Fibroblast of skin of left quadriceps (primary cell): ENCODE data around the gene SH3RF3.

Source experiments
- DNase-seq, 2 experiments: peaks; one replicate each; pipeline ENCODE4 v3.0.0-alpha.2; 2013; ENCODE audit warnings: low read depth in 2 of 2

Gene SH3RF3

DNA sequence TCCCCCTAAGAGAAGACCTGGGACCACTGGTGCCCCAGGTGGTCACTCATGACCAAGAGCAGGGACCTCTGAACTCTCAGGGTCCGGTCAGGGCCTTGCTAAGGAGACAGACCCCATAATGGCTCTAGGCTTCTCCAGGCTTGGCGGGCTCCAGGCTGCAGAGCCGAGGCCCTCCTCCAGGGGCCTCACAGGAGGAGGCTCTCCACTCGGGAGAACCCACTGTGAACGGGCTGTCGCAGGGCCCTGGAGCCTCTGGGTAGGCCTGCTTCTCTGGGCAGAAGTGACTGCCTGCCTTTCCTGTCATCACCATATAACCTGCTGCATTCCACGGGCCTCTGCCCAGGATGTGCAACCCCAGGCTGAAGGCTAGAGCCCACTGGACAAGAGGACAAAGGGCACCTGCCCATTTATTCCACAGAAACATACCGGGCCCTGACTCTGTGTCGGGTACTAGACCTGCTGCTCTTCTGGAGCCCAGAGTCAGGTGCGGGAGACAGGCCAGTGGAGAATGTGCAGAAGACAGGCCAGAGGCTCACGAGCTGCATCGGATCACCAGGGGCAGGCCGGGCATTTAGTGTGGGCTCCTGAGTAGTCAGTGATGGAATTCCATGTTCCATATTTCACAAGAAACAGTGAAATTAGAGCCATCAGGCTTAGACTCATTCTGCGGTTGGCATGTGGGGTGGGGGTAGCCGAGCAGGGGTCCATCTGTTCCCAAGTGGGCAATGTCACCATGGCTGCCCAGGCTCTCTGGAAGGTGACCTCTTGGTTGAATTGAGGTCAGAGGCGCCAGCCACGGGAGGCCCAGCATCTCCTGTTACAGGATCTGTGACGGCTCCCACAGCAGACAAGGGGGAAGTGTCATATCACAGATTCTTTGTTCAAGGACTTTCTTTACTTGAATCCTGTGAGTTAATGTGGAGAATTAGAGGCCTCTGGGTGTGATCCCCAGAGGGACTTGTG is 220.8 kb downstream of the SH3RF3 start:
- no peak for DNase-seq

GRCh38 chr2:109350526-109350925 is 221.5 kb downstream of the SH3RF3 start:
- DNase-seq, result no peak

DNA sequence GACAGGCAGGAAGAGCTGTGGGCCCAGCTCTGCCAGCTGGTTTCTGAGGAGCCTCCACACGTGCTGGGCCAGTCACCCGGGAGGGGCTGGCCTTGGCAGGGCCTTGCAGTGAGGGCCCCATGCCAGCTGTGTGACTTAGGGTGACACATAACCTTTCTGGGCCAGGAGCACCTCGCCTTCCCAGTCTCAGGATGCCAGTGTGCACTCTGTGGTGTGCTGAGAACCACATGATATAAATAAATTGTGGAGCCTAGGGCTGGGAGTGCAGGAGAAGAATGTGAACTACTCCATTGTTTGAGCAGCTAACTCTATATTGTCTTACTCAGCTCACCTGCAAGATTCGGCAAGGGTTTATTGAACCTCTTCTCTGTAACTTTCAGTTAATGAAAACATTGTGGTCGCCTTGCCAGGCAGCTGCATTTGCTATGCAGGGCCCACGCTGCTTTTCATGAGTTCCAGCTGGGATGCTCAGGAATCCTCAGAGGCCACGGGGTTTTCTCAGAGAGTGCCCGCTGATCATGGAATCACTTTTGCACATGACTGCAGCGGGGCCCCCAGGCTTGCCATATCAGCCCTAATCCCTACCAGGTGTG is 222.3 kb downstream of the SH3RF3 start:
- DNase-seq, result no peak

GRCh38 chr2:109352056-109352897 is 223.3 kb downstream of the SH3RF3 start:
- no peak for DNase-seq

- DNase-seq, result no peak
Observed at GRCh38 chr2:109352898-109353689, 224.1 kb downstream of the SH3RF3 start.

DNA sequence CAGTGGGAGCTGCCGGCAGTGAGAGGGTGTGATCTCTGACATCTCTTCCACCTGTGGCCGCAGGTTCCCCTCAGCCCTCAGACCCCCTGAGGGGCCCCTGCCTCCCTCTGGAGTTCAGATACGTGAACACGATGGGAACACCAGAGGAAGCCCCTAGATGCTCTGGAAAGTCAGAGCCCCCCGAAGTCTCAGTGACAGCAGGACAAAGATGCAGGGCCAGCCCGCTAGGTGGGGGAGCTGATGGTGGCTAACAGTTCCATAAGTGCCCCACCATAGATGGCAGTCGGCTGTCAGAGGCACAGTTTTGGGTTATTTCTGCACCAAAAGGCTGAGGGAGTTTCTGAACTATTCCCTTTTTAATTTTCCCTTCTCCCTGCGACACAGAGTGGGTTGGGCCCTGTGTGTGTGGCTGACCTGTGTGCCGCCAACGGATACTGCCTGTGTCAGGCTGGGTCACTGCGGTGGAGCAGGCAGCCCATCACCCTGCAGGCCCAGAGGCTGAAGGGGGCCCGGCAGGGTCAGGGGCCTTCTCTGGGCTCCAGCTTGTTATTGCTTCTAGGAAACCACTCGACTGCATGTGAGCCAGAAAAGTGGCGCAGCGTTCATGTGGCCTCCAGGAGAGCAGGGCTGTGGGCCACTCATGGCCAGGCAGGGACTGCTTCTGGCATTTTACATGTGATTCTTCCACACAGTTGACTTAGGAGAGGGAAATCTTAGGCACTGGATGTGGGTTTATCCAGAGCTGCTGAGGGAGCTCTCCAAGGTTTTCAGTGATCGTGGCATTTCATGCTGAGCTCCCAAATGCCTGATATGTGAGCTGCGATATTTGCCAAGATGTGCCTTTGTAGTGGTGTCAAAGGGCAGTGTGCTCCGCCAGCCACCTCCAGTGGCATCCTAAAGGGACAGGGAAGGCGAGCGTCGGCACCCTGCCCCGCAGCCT is 225.1 kb downstream of the SH3RF3 start:
- no peak for DNase-seq

DNA sequence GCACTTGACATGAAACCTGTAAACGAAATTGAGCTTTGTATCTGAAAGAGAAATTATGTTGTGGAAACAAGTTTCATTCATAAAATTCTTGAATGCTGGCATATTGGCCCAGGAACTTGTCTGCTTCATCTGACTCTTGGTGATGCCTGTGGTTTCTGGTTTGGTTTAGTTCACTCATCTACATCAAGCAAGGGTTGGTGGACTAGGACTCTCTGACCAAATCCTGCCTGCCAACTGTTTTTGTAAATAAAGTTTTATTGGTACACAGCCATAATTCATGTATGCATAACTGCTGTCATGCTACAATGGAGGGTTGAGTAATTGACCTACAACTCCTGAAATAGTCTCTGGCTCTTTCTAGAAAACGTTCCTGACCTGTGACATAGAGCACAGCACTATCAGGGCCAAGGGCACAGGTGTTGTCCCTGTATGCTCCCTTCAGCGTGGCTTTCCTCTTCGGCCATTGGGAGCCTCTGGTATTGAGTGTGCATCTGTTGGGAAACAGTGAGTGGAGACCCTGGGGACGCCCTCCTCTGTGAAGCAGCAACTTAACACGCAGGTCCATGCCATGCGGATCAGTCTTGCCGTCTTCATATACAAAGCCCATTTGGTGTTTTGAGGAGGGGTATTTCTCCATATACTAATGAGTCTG is 226.3 kb downstream of the SH3RF3 start:
- no peak for DNase-seq

DNA sequence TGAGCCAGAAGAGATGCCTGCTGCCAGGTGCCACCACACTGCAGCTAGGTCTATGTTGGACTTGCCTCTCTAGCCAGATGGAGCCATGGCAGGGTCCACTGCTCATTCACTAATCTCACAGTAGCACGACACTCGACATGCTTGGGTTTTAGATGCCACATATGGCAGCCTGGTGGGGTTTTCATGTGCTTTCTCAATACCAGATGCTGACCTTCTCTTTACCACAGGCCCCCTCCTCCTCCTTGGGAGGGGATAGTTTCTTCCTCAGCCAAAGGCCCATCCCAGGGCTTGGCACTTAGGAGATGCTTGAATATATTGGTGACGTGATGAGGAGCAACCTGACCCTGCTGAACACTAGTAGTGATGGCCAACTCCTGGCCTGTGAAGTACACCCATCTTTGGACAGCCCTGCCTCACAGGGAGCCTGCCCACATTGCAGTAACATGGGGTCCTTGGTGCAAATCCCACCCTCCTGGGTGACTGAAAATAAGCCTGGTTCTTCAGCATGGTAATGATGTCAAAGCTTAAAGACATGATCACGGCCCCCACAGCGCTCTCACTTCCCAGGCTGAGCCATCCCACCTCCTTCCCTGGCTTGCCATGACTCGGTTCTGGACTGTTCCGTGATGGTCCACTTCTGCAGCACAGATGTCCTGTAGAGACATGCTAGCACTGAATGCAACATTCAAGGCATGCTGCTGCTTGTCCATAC is 227.5 kb downstream of the SH3RF3 start:
- no peak for DNase-seq

GRCh38 chr2:109364217-109364616 is 235.2 kb downstream of the SH3RF3 start:
- DNase-seq, result no peak

GRCh38 chr2:109365131-109365530 is 236.1 kb downstream of the SH3RF3 start:
- no peak for DNase-seq

DNA sequence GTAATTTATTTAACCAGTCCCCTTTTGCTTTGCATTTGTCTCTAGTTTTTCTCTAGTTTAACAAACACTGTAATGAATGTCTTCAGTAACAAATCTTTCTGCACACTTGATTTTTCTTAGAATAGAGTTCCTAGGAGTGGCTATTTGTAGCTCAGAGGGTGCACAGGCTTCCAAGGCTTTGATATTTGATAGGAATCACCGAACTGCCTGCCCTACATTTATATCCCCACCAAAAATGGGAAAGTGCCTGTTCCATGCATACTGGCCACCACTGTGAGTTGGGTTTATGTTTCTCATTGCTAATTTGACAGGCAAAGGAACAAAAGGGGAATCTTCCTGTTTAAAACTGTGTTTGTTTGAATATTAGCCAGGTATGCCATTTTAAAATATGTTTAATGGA is 238.7 kb downstream of the SH3RF3 start:
- no peak for DNase-seq

- no peak for DNase-seq
Observed at GRCh38 chr2:109368798-109369197, 239.8 kb downstream of the SH3RF3 start.

DNA sequence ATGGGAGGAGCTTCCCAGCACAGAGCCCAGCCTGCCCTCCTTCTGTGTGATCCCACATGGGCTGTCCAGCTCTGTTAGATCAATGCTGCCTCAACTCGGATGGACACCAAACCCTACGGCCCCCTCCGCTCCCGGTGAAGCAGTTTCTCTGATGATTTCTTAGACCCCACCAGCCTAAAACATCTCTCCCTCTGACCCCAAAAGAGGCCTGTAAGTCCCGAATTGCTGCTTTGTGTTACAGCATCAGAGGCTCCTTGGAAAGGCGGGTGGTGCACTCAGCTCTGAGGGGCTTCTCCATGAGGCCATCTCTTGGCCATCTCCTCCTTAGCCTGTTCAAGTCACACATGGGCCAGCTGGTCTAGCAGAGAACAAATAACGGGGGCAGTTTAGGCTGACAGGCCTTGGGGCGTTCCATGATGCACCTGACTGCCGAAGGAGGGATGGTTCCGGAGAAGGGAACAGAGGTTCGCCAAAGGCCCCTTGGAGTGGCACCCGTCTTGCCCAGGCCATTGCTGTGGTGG is 240.7 kb downstream of the SH3RF3 start:
- DNase-seq, result no peak

GRCh38 chr2:109370399-109371035 is 241.5 kb downstream of the SH3RF3 start:
- no peak for DNase-seq

- DNase-seq, result no peak
Observed at GRCh38 chr2:109371481-109372170, 242.6 kb downstream of the SH3RF3 start.

GRCh38 chr2:109372171-109372568 is 243.2 kb downstream of the SH3RF3 start:
- DNase-seq, result no peak

- DNase-seq, result no peak
Observed at GRCh38 chr2:109372614-109373013, 243.6 kb downstream of the SH3RF3 start.
